ENCODE results near the gene MPV17. TPM values are rescaled to one million over a fixed set of nuclear protein-coding genes. Genes with fewer than 3 reads are reported as not detected.

MPV17 gene
- total and polyA plus RNA-seq, 2 of the 13 experiments (the other 11 are each of a cell fraction or from before 2014, with no cell fraction given) = 48.9 to 129 TPM

- TF ChIP-seq ZNF407 (CRISPR knock-in tag; IDR thresholded peaks at IDR 0.05; ENCODE audit: not compliant biosample characterization) = peak; percentile 39
- TF ChIP-seq SMARCE1 (IDR thresholded peaks at IDR 0.05; ENCODE audit: borderline replicate concordance) = no peak
- TF ChIP-seq, protein P1, sequence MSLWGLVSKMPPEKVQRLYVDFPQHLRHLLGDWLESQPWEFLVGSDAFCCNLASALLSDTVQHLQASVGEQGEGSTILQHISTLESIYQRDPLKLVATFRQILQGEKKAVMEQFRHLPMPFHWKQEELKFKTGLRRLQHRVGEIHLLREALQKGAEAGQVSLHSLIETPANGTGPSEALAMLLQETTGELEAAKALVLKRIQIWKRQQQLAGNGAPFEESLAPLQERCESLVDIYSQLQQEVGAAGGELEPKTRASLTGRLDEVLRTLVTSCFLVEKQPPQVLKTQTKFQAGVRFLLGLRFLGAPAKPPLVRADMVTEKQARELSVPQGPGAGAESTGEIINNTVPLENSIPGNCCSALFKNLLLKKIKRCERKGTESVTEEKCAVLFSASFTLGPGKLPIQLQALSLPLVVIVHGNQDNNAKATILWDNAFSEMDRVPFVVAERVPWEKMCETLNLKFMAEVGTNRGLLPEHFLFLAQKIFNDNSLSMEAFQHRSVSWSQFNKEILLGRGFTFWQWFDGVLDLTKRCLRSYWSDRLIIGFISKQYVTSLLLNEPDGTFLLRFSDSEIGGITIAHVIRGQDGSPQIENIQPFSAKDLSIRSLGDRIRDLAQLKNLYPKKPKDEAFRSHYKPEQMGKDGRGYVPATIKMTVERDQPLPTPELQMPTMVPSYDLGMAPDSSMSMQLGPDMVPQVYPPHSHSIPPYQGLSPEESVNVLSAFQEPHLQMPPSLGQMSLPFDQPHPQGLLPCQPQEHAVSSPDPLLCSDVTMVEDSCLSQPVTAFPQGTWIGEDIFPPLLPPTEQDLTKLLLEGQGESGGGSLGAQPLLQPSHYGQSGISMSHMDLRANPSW (CRISPR knock-in tag; IDR thresholded peaks at IDR 0.05; ENCODE audit: borderline replicate concordance) = 0 out of 2 replicates have a peak, but pooled peaks have one; percentile 41
- TF ChIP-seq EHMT2 (IDR thresholded peaks at IDR 0.05; ENCODE audit: borderline replicate concordance, low read depth, low read length) = no peak
- TF ChIP-seq ZNF792 (CRISPR knock-in tag; IDR thresholded peaks at IDR 0.05) = no peak
- no peak for TF ChIP-seq MTF1 (CRISPR knock-in tag; IDR thresholded peaks at IDR 0.05)
- no peak for TF ChIP-seq ZNF841 (CRISPR knock-in tag; IDR thresholded peaks at IDR 0.05; ENCODE audit: borderline replicate concordance)
- no peak for TF ChIP-seq ELK4 (CRISPR knock-in tag; IDR thresholded peaks at IDR 0.05; ENCODE audit: borderline replicate concordance)
- no peak for TF ChIP-seq SNRNP70 (IDR thresholded peaks at IDR 0.05; ENCODE audit: low read depth, low read length)
- TF ChIP-seq ZNF3 (CRISPR knock-in tag; IDR thresholded peaks at IDR 0.05) = no peak
- TF ChIP-seq REPIN1 (CRISPR knock-in tag; IDR thresholded peaks at IDR 0.05; ENCODE audit: borderline replicate concordance, low read depth) = no peak
- TF ChIP-seq, protein P2, sequence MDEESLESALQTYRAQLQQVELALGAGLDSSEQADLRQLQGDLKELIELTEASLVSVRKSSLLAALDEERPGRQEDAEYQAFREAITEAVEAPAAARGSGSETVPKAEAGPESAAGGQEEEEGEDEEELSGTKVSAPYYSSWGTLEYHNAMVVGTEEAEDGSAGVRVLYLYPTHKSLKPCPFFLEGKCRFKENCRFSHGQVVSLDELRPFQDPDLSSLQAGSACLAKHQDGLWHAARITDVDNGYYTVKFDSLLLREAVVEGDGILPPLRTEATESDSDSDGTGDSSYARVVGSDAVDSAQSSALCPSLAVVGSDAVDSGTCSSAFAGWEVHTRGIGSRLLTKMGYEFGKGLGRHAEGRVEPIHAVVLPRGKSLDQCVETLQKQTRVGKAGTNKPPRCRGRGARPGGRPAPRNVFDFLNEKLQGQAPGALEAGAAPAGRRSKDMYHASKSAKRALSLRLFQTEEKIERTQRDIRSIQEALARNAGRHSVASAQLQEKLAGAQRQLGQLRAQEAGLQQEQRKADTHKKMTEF (CRISPR knock-in tag; IDR thresholded peaks at IDR 0.05) = peak; percentile 55; the same call in 1 of the 2 replicates
- TF ChIP-seq EED (CRISPR knock-in tag; IDR thresholded peaks at IDR 0.05) = no peak
- TF ChIP-seq SMC3 (IDR thresholded peaks at IDR 0.05; ENCODE audit: low read length) = peak; percentile 88
- no peak for TF ChIP-seq KMT2B (CRISPR knock-in tag; IDR thresholded peaks at IDR 0.05)
Observed at GRCh38 chr2:27303093-27304025, 19.5 kb downstream of the MPV17 start (continued).

Data from HepG2 (cell line).